ENCODE measurements around the gene FTSJ3.
"Not testable (repeated sequence)": the region's sequence is repeated elsewhere in the genome, so short reads cannot be mapped to it uniquely, and the experiment has no call there.

The FTSJ3 gene

DNA sequence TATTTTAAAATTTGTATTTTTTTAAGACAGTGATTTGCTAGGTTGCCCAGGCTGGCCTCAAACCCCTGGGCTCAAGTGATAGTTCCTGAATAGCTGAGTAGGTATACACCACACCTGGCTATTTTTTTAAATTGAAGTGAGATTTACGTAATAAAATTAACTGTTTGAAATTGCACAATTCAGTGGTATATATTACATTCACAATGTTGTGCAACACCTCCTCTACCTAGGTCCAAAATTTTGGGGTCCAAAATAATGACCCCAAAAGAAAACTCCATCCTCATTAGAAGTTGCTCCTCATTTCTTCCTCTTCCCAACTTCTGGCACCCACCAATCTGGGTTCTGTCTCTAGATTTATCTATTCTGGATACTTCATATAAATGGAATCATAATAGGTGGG is 18.0 kb upstream of the FTSJ3 start (continued):
- TF ChIP-seq ARNTL (CRISPR knock-in tag; IDR thresholded peaks at IDR 0.05; ENCODE audit: borderline replicate concordance, low read depth) (no peak), BACH2 (CRISPR knock-in tag; IDR thresholded peaks at IDR 0.05; ENCODE audit: borderline replicate concordance) (no peak), ESRRG (CRISPR knock-in tag; IDR thresholded peaks at IDR 0.05) (no peak), CSDC2 (CRISPR knock-in tag; IDR thresholded peaks at IDR 0.05) (no peak), SNAI2 (CRISPR knock-in tag; IDR thresholded peaks at IDR 0.05) (no peak)
- TF ChIP-seq, protein P1, sequence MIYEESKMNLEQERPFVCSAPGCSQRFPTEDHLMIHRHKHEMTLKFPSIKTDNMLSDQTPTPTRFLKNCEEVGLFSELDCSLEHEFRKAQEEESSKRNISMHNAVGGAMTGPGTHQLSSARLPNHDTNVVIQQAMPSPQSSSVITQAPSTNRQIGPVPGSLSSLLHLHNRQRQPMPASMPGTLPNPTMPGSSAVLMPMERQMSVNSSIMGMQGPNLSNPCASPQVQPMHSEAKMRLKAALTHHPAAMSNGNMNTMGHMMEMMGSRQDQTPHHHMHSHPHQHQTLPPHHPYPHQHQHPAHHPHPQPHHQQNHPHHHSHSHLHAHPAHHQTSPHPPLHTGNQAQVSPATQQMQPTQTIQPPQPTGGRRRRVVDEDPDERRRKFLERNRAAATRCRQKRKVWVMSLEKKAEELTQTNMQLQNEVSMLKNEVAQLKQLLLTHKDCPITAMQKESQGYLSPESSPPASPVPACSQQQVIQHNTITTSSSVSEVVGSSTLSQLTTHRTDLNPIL (CRISPR knock-in tag; IDR thresholded peaks at IDR 0.05; ENCODE audit: low read depth) = no peak

GRCh38 chr17:63843910-63844677 is 16.6 kb upstream of the FTSJ3 start:
- ATAC-seq = no peak
- TF ChIP-seq GLIS3 (CRISPR knock-in tag; IDR thresholded peaks at IDR 0.05) = no peak
- TF ChIP-seq RARB (CRISPR knock-in tag; IDR thresholded peaks at IDR 0.05) = no peak
- no peak for TF ChIP-seq ZFP3 (CRISPR knock-in tag; IDR thresholded peaks at IDR 0.05)
- TF ChIP-seq BACH2 (CRISPR knock-in tag; IDR thresholded peaks at IDR 0.05; ENCODE audit: borderline replicate concordance) = no peak
- no peak for TF ChIP-seq ARNTL (CRISPR knock-in tag; IDR thresholded peaks at IDR 0.05; ENCODE audit: borderline replicate concordance, low read depth)
- no peak for TF ChIP-seq PPARA (CRISPR knock-in tag; IDR thresholded peaks at IDR 0.05; ENCODE audit: borderline replicate concordance)
- TF ChIP-seq TOX (CRISPR knock-in tag; IDR thresholded peaks at IDR 0.05; ENCODE audit: borderline replicate concordance) = no peak
- TF ChIP-seq ZFP30 (CRISPR knock-in tag; IDR thresholded peaks at IDR 0.05) = no peak
- TF ChIP-seq POU6F1 (CRISPR knock-in tag; IDR thresholded peaks at IDR 0.05; ENCODE audit: borderline replicate concordance, low read depth) = no peak
- TF ChIP-seq SNAI2 (CRISPR knock-in tag; IDR thresholded peaks at IDR 0.05) = no peak
- no peak for TF ChIP-seq ISL1 (CRISPR knock-in tag; IDR thresholded peaks at IDR 0.05)
- TF ChIP-seq, protein P2, sequence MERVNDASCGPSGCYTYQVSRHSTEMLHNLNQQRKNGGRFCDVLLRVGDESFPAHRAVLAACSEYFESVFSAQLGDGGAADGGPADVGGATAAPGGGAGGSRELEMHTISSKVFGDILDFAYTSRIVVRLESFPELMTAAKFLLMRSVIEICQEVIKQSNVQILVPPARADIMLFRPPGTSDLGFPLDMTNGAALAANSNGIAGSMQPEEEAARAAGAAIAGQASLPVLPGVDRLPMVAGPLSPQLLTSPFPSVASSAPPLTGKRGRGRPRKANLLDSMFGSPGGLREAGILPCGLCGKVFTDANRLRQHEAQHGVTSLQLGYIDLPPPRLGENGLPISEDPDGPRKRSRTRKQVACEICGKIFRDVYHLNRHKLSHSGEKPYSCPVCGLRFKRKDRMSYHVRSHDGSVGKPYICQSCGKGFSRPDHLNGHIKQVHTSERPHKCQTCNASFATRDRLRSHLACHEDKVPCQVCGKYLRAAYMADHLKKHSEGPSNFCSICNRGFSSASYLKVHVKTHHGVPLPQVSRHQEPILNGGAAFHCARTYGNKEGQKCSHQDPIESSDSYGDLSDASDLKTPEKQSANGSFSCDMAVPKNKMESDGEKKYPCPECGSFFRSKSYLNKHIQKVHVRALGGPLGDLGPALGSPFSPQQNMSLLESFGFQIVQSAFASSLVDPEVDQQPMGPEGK (CRISPR knock-in tag; IDR thresholded peaks at IDR 0.05; ENCODE audit: borderline replicate concordance) = no peak
- TF ChIP-seq TSHZ2 (CRISPR knock-in tag; IDR thresholded peaks at IDR 0.05) = no peak
- no peak for TF ChIP-seq ZNF8 (CRISPR knock-in tag; IDR thresholded peaks at IDR 0.05)
- no peak for TF ChIP-seq TCF4 (CRISPR knock-in tag; IDR thresholded peaks at IDR 0.05; ENCODE audit: borderline replicate concordance)
- no peak for TF ChIP-seq OSR1 (CRISPR knock-in tag; IDR thresholded peaks at IDR 0.05)
- no peak for TF ChIP-seq ZC3H10 (CRISPR knock-in tag; IDR thresholded peaks at IDR 0.05)
- TF ChIP-seq ESRRG (CRISPR knock-in tag; IDR thresholded peaks at IDR 0.05) = no peak
- TF ChIP-seq, protein P1 (CRISPR knock-in tag; IDR thresholded peaks at IDR 0.05; ENCODE audit: low read depth) = no peak
- TF ChIP-seq, protein P3, sequence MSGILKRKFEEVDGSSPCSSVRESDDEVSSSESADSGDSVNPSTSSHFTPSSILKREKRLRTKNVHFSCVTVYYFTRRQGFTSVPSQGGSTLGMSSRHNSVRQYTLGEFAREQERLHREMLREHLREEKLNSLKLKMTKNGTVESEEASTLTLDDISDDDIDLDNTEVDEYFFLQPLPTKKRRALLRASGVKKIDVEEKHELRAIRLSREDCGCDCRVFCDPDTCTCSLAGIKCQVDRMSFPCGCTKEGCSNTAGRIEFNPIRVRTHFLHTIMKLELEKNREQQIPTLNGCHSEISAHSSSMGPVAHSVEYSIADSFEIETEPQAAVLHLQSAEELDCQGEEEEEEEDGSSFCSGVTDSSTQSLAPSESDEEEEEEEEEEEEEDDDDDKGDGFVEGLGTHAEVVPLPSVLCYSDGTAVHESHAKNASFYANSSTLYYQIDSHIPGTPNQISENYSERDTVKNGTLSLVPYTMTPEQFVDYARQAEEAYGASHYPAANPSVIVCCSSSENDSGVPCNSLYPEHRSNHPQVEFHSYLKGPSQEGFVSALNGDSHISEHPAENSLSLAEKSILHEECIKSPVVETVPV (CRISPR knock-in tag; IDR thresholded peaks at IDR 0.05) = no peak

GRCh38 chr17:63843387-63843888 is 16.0 kb upstream of the FTSJ3 start:
- ATAC-seq = not testable (repeated sequence)

Data from SK-N-SH treated with all-trans-retinoic acid at 6 μM for 48 hours (cell line).